Stimulated activated CD8-positive, alpha-beta memory T cell treated with anti-CD3 and anti-CD28 coated beads, Interleukin-7, amount 100 ng/mL, for 1 hour (primary cell): ENCODE measurements around the gene GLIS1.

Experiments used
- DNase-seq, 2 donors: peaks; one replicate each; pipeline ENCODE4 v3.0.0-alpha.2; 2020; ENCODE audit warnings: low read depth in 2 of 2

Gene GLIS1

DNA sequence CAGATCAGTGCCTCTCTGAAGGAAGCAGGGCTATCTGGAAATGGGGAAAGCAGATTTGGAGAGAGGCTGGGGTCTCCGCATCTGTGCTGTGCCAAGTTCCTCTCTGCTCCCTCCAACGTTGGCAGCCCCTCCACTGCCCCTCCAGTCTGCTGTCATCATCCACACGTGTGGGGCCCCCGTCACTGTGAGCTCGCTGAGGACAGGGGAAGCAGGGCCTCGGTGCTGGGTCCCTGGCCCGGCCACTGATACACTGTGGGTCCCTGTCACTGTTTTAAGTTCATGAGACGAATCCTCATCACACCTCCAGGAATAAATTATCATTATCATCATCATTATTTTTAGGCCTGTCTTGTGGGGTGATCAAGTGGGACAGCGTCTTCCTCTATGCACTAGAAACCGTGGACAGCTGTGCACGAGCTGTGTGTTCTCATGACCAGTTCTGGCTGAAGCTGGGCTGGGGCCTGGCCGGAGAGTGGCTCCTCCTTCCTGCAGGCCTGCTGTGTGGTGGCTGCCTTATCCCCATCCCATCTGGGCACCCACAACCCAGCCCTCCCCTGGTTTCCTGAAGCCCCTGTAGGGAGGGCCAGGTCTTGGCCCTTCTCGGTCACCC, 227.5 kb downstream of the GLIS1 start:
- no peak for DNase-seq

DNA sequence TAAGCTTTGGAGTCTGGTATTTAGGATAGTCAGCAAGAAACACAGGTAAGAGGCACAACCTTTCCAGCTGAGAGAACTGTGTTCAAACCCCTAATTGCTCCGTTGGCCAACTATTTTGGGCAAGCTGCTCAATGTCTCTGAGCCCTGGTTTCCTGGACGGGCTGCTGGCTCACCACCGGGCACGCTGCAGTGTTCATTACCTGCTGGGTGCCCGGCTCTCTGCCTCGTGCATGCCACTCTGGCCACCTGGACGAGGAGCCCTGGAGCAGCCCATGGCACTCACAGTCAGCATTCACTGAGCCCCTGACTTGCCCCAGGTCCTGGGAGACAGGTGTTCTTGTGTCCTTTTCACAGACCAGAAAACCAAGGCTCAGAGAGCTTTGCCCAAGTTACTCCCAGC, 228.7 kb downstream of the GLIS1 start:
- no peak for DNase-seq

DNA sequence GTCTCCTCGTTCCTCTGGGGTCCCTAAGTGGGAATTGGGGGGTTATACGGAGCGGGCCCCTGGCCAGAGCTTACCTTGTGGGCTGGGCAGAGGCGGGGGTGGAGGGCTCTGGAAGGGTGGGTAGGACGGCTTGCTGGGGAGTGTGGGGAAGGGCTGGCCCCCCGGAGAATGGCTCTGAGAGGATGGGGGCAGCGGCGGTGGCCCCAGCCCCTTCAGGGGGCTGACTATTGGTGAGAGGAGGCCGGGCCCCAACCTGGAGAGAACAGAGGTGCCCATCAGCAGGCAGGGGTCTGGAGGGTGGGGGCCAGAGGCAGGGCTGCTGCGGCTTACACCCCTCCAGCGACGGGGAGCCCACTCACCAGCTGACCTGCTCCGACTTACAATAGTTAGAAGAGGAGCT, 229.2 kb downstream of the GLIS1 start:
- no peak for DNase-seq

DNA sequence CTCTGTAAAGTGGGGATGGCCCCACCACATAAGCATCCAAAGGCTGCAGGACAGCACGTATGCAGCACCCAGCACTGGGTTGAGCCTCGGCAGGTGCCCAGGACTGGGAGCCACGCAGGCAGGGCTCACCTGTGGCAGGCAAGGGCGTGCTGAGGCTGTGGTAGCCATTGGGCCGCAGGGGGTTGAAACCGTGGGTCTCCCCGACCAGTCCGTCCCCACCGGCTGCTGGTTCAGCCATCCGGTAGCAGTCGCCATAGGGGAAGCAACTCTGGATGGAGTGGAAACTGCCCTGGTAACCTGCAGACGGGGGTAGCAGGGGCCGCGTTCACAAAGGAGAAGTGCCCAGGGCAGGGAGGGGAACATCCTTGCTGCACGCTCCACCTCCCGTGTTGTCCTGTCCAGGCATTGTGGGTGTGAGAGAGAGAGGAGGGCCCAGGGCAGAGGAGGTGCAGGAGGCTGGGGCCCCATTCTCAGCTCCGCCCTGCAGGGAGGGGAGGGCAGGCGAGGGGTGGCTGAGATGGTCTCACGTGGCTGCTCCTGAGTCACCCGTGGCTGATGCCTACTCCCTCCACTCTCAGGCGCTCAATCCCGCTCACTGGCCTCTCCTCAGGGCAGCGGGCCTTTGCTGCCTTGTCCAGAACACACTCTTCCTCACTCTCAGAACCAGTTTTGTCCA, 229.8 kb downstream of the GLIS1 start:
- DNase-seq = no peak

DNA sequence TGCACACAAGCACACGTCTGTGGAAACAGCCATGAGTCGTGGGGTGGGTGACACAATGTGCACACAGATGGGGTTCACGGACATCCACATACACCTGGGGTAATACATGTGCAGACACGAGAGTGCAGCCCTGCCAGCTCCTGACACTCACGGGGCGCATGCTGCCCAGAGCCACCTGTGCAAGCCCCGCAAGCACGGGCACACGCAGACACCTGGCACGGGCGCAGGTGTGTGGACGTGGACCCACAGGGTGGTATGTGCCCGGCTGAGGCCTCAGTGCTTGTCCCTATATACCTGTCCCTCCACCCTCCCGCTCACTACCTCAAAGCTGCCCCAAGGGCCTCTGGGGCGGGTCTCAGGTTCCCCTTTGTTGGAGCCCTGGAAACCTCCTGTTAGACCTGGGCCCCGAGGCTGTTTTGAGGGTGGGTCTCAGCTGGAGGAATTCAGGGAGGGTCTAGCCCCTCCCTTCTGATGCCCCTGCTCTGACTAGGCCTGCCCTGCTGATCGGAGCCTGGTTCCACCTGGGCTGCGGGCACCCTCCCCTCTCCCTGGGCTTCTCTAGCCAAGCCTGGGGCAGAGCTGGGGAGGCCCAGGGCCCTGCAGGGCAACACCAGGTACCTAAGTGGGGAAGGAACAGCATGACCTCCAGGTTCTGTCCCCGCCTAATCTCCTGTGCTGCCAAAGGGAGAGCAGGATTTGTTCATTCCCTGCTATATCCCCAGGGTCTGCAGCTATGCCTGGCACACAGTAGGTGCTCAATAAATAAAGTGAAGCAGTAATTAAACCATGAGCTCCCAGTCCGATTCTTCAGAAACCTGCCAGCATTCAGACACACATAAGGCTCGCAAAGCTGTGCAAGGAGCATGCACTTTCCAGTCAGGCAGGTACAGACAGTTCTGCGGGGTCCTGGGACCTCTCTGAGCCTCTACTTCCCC, 230.6 kb downstream of the GLIS1 start:
- DNase-seq = no peak

DNA sequence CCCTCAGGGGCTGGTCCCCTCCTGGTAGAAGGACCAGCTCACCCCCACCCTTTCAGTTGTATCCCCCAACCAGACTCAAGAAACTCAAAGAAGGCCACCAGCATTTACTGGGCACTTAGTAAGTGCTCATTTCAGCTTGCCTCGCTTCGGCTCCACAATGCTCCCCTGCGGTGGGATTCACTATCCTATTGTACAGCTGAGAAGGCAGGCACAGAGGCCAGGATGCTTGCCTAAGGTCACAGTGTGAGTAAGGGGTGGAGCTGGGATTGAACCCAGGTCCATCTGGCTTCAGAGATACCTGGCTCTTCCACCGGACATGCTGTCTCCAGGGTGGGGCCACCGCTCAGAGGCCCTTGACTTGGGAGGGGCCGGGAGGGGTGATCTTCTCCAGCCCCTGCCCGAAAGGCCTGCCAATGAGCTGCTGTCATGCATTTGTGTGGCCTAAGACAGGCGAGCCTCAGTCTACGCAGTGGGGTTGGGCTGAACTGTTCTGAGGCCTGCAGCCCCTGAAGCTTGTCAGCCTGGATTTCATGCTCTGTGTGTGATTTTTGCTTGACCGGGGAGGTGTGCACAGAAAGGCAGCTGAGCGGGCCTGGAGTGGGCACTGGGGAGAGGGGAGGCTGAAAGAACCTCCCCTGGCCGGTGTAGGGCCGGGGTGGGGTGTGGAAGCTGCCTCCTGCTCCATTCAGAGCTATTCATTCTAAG, 231.7 kb downstream of the GLIS1 start:
- DNase-seq = no peak

DNA sequence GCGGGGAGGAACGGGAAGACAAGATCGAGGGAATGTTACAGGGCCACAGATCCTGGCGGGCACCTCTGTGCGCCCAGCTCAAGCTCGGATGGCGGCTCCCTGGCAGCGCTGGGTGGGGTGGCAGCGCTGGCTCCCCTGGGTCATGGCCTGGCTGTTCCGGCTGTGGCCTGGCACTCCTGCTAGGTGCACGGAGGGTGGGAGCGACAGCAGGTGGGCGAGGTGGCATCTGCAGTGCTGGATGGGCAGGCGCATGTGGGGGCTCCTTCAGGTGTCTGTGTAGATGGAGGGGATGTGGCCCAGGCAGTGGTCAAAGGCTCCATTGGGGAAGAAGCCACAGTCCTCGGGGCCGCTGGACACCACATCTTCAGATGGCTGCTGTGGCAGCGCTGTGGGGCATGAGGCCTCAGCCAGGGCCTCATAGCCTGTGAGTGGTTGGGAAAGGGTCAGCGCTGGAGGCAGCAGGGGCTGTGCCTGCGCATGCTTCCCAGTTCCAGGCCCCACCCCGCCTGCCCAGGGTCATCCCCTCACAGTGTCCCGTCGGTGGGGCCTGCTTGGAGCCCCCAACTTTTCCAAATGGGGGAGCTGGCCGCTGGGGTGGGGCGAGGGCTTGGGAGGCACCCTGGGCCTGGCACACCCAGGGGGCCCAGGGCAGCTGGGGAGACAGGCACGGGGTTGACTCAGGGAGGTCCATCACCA, 232.5 kb downstream of the GLIS1 start:
- DNase-seq = no peak

DNA sequence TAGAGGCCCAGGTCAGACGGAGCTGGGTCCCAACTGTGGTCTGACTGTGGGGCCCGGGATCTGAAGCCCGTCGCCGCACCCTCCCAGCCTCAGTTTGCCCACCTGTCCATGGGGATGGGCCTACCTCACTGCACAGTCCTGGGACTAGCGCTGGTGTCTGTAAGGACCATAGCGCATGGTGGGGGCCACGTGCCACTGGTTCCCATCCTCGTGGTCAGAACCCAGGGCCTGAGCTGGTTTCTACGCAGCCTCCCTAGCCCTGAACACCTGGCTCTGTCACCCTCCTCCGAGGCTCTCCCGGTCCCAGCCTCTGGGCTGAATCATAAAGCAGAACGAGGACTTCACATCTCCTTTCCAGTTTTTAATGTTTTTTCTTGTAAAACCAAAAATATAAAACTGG, 233.1 kb downstream of the GLIS1 start:
- DNase-seq = no peak

DNA sequence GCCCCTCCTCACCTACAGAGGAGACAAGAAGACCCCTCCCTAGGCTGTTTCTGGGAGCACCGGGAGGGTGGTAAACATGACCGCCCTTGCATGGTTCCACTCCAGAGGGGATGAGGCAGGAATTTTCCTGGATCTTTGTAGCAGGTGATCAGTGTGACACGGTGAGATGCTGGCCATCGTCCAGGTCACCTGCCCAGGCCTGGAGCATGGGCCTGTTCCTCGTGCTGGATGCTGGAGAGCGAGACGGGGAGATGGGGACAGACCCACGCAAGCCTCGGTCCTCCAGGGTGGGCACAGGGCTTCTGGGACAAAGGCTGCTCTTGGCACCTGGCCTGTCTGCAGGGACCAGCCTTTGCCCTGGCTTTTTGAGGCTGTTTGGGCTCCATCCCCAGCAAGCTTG, 233.6 kb downstream of the GLIS1 start:
- no peak for DNase-seq

DNA sequence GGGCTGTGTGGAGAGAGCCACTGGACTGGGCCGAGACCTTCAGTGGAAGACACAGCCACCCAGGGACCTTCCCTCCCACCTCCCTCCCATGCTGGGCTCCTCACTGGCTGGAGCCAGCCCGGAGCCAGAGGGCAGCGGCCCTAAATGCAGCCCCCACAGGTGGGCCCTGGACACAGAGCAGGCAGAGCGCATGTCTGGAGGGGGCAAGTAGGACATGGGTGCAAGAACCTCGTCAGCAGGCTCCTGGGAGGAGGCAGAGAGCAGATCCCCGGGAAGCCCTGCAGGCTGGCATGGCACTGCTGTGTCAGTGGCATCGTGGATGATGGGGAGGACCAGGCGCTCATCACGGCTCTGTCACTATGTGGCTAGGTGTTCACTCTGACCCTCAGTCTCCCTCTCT, 234.1 kb downstream of the GLIS1 start:
- DNase-seq = no peak

DNA sequence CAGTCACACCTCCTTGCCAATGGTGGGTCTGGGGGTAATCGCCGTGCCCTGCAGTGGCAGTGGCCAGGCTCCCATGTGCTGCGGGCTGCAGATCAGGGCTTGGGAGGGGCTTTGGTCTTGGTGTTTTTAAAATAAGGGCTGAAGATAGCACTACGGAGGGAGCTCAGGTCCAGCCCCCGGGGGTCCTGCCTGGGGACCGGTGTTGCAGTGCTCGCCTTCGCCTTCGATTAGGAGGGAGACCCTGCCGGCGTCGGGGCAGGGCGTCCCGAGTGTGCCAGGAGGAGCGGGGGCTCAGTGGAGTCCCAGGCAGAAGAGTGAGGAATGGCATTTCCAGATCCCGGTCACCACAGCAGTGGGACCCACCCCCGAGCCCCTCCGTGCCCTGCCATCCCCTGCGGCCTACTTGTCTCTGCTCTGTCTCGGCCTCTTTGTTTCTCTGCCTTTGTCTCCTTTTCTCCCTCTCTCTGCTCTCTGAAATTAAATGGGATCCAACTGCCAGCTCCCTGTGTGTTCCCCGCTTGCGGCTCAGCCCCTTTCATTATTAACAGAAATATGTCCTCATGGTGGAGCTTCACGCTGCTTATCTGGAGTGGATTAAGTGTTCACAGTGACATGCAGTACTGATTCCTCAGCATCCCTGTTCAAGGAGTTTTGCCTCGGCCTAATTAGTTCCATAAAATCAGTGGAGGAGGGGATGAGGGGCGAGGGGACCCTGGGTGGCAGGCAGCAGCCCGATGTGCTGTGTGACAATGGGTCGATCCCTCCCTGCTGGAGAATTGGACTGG, 235.3 kb downstream of the GLIS1 start:
- no peak for DNase-seq

DNA sequence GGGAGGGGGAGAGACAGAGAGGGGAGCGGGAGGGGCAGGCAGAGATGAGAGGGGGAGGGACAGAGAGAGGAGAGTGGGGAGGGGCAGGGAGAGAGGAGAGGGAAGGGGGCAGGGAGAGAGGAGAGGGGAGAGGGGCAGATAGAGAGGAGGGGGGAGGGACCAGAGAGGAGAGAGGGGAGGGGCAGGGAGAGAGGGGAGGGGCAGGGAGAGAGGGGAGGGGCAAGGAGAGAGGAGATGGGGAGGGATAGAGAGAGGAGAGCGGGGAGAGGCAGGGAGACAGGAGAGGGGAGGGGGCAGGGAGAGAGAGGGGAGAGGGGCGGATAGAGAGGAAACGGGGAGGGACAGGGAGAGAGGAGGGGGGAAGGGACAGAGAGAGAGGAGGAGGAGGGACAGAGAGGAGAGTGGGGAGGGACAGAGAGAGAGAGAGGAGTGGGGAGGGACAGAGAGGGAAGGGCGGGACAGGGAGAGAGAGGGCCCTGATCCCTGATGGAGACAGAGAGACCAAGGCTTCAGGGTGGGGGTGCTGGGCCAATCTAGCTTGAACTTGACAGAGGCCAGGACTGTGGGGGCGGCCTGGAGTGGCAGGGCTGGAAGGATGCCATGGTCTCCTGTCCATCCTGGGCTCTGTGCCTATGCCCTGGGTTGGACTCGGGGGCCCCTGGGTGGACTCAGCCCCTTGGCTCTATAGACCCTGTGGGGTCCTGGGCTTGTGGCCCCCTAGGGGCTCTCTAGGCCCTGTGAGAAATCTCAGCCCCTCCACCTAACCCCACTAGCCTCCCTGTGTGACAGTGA, 236.1 kb downstream of the GLIS1 start:
- DNase-seq = no peak

DNA sequence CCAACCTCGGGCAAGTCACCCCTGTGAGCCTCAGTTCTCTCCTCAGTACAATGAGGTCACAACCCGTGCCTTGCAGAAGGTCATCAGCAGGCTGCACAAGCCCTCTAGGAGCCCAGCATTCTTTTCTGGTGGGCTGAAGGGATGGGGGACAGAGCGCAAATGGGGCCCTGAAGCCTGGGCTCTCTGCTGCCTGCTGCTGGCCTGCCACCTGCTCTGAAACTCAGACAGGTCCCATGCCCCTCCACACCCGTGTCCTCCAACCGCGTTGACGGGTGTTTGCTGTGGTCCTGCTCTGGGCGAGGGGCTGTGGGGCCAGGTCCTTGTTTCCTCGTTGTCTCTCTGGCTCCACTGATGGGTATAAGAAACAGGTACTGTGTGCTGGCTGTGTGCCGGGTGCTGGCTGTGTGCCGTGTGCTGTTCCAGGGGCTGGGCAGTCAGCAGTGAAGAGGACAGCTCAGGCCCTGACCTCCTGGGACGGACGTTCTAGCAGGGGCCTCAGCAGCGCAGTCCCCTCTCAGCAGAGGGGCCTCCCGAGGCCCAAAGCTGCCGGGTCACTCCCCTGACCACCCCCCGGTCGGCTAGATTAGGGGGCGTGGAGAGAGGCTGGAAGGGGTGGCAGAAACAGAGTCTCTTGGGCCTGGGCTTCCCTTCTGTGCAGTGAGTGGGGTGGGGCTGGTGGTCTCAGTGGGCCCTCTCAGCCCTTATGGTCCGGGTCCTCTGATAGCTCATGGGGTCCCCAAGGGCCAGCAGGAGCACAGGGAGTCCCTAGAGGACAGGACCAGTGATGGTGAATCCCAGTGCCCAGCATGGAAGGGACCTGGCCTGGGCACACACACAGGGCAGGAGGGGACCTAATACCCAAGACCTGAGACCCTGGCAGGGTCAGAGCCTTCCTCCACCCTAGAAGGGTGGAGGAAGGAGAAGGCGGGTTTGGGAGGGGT, 237.6 kb downstream of the GLIS1 start:
- DNase-seq = no peak

DNA sequence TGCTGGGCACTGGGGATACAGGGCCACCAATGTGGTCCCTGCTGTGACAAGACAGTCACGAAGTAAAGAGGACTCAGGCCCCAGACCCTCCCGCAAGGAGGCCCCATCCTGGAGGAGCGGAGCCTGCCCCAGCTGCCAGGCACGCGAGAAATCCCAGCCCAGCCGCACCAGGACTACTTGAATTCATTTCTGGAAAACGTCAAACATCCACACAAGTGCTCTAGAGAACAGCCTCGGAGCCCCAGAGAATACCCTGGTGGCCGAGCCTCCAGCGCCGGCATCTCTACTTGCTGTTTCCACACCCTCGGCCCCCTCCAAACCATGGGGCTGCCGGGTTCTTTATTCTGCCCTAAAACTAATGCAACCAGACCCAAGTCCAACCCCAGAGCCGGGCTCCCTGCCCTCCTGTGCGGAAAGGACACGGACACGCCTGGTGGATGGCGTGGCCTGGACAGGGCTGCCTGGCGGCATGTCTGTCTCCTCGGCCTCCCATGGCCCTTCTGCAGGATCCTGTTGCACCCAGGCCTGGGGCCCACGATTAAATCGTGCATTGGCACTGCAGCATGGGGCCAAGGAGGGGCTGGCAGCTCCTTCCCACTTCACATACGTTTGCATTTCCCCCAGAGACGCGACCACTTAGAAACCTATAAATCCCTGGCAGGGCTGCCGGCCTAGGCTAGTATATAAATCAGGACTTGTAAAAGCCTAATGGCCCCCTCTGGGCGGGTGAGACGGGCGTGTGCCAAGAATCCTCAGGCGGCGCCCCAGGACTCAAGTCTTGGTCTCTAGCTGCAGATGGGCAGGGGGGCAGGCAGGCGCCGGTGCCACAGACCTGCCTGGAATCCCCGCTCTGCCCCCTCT, 238.5 kb downstream of the GLIS1 start:
- DNase-seq = no peak

DNA sequence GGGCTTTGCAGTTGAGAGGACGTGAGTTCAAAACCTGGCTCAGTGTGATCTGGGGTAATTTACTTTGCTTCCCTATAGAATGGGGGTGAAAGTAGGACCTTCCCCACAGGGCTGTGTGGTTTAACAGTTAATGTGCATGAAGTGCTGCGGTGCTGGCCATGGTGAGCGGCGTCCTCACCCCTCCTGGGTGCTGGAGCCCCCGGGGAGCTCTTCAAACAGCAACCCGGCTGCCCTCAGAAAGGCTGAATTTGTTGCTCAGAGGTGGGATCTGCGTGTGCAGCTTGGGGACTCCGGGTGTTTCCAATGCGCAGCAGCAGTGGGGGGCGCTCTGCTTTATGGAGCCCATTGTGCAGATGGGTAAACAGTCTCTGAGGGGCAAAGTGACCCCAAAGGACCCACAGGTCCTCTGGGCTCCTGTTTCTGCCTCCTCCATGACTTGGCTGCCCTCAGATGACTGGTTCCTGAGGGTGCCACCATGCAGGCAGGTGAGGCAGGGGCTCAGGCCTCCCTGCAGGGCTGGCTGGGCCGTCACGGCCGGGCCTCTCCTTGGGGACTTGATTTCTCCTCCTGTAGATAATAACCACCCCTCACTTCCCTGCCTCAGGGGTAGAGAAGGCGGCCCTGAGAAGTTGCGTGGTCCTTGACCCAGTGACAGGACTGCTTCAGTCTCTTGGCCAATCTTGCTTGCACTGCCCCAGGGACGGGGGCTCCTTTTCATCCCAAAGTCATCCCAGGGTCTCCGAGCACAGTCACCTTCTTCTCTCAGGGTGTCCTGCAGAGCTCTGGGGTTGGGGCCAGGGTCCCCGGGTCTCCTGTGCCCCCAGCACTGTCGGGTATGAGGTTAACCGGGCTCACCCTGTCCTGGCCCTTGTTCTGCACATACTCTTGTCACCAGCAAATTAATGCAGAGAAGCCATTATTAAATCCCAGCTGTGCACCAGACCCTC, 239.4 kb downstream of the GLIS1 start:
- no peak for DNase-seq

DNA sequence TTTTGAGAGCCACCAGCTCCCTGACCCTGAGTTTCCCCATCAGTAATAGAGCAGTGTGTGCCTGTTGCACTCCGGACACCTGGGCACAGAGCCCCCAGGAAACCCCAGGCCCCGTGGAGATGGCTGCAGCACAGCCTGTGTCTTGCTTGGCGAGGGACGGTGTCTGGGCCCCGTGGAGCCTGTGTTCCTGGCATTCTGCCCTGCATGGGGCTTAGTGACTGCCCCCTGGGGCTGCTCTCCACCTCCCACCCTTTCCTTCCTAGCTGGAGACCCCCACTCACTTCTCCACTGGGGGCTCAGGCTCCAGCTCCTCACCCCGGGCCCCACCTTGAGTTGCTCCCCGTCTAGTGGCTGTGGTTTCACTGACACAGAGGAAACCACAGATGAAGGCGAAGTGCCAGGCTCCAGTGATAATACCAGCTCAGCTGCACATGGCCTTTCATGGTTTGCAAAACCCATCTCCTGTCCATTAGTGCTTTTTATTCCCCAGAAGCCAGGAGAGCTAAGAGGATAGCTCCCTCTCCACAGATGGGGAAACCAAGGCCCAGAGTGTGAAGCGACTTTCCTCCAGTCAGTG, 240.3 kb downstream of the GLIS1 start:
- DNase-seq = no peak
